HG03175 (cell line): ENCODE measurements around the gene PKN2.
"Not testable (repeated sequence)": the region's sequence is repeated elsewhere in the genome, so short reads cannot be mapped to it uniquely, and the experiment has no call there.

Experiments used
- ATAC-seq: cut with Tn5 transposase; IDR thresholded peaks from one replicate; pipeline ENCODE4 v1.9.1; 2021; ENCODE audit warnings: mild to moderate bottlenecking, moderate library complexity; ENCODE audit not compliant: unreplicated experiment

Gene PKN2

GRCh38 chr1:88784551-88784950 lies 100.5 kb downstream of the PKN2 start:
- ATAC-seq: no peak

- no peak for ATAC-seq
Observed at GRCh38 chr1:88787023-88787903, 103.2 kb downstream of the PKN2 start.

- no peak for ATAC-seq
Observed at GRCh38 chr1:88791192-88791591, 107.1 kb downstream of the PKN2 start.

- no peak for ATAC-seq
Observed at GRCh38 chr1:88799491-88799890, 115.4 kb downstream of the PKN2 start.

- ATAC-seq: no peak
Observed at GRCh38 chr1:88800382-88801051, 116.4 kb downstream of the PKN2 start.

- ATAC-seq: no peak
Observed at GRCh38 chr1:88801575-88802208, 117.6 kb downstream of the PKN2 start.

GRCh38 chr1:88802404-88802803 lies 118.3 kb downstream of the PKN2 start:
- no peak for ATAC-seq

GRCh38 chr1:88802950-88803349 lies 118.9 kb downstream of the PKN2 start:
- no peak for ATAC-seq

- ATAC-seq: no peak
Observed at GRCh38 chr1:88803444-88803843, 119.4 kb downstream of the PKN2 start.

GRCh38 chr1:88812366-88812765 lies 128.3 kb downstream of the PKN2 start:
- no peak for ATAC-seq

GRCh38 chr1:88813471-88813870 lies 129.4 kb downstream of the PKN2 start:
- ATAC-seq: no peak

- ATAC-seq: not testable (repeated sequence)
Observed at GRCh38 chr1:88819642-88820041, 135.6 kb downstream of the PKN2 start.

GRCh38 chr1:88825721-88826120 lies 141.6 kb downstream of the PKN2 start:
- no peak for ATAC-seq

GRCh38 chr1:88847643-88848042 lies 163.6 kb downstream of the PKN2 start:
- no peak for ATAC-seq

GRCh38 chr1:88851303-88852063 lies 167.4 kb downstream of the PKN2 start:
- ATAC-seq: no peak

- no peak for ATAC-seq
Observed at GRCh38 chr1:88867743-88868521, 183.9 kb downstream of the PKN2 start.

GRCh38 chr1:88869644-88870043 lies 185.6 kb downstream of the PKN2 start:
- not testable (repeated sequence) for ATAC-seq

GRCh38 chr1:88873737-88874349 lies 189.8 kb downstream of the PKN2 start:
- ATAC-seq: no peak

GRCh38 chr1:88875595-88875994 lies 191.5 kb downstream of the PKN2 start:
- ATAC-seq: no peak
